ENCODE measurements around the gene GUCA2A. TPM values are rescaled to one million over a fixed set of nuclear protein-coding genes. Genes with fewer than 3 reads are reported as not detected.

The GUCA2A gene
- total RNA-seq, 1 experiment from 2014 or later = not detected

GRCh38 chr1:42184616-42185015 is 20.1 kb upstream of the GUCA2A start:
- DNase-seq = no peak
- Histone ChIP-seq H2BK5ac (ENCODE audit: insufficient read length, low read length) (no peak overlapping the region), H2BK20ac (ENCODE audit: low read depth, low read length, poor library complexity, severe bottlenecking) (no peak overlapping the region), H3K4me2 (ENCODE audit: insufficient read depth, insufficient read length, low read length) (no peak overlapping the region), H3K79me2 (ENCODE audit: insufficient read depth, low read length) (no peaks in the 10 kb centered on the region), H3K23ac (ENCODE audit: insufficient read length, low read depth, low read length) (no peak overlapping the region), H3K79me1 (ENCODE audit: insufficient read depth, low read depth, low read length, poor library complexity, severe bottlenecking) (no peaks in the 10 kb centered on the region), H2BK120ac (ENCODE audit: low read depth, low read length, poor library complexity, severe bottlenecking) (no peak overlapping the region), H2AFZ (ENCODE audit: low read length) (no peak overlapping the region), H4K8ac (replicated peaks; ENCODE audit: insufficient read length, low read depth, low read length) (no peak overlapping the region), H4K91ac (ENCODE audit: insufficient read length, low read depth, low read length) (no peak overlapping the region), H4K20me1 (ENCODE audit: control insufficient read depth, insufficient read depth, insufficient read length) (no peaks in the 10 kb centered on the region), H2BK12ac (ENCODE audit: insufficient read length, low read depth, low read length) (no peak overlapping the region), H3K23me2 (ENCODE audit: insufficient read length, low read depth, low read length, poor library complexity, severe bottlenecking) (no peaks in the 10 kb centered on the region), H3K4ac (ENCODE audit: low read depth, low read length) (no peak overlapping the region), H2AK5ac (ENCODE audit: insufficient read length, low read length) (no peak overlapping the region), H3K14ac (ENCODE audit: insufficient read depth, low read length) (no peak overlapping the region), H3K9ac (ENCODE audit: extremely low read depth, insufficient read length, low read length) (no peak overlapping the region), H2BK15ac (ENCODE audit: low read depth, low read length) (no peak overlapping the region), H3T11ph (ENCODE audit: low read length) (no peak overlapping the region), H3K4me1 (ENCODE audit: insufficient read depth, low read length) (no peaks in the 10 kb centered on the region), H3K27ac (ENCODE audit: insufficient read length, low read depth, low read length) (no peak overlapping the region), H3K18ac (ENCODE audit: insufficient read length, low read depth, low read length) (no peak overlapping the region), H3K9me3 (ENCODE audit: control insufficient read depth, low read depth, low read length) (no peaks in the 10 kb centered on the region), H3K27me3 (ENCODE audit: insufficient read depth, low read length) (no peaks in the 10 kb centered on the region; the same call in 1 of the 2 replicates), H3K56ac (ENCODE audit: insufficient read length, low read depth, low read length) (no peak overlapping the region), H4K5ac (ENCODE audit: insufficient read length, low read depth, low read length) (no peak overlapping the region)
- Mint-ChIP-seq H3K4me1 (no peaks in the 10 kb centered on the region), H3K36me3 (ENCODE audit: insufficient read depth in 1 of 3, low read depth in 3 of 3) (peaks cover 5 to 58% (median 19%) of the 10 kb centered on the region in 3 experiments; a peak in 5 of 7 replicates), H3K27me3 (ENCODE audit: low read depth) (no peaks in the 10 kb centered on the region), H3K27ac (0 out of 7 replicates have a peak overlapping the region, but pooled peaks of 1 of the 3 experiments have one; percentile 17), H3K4me3 (no peak overlapping the region), H3K9me3 (no peaks in the 10 kb centered on the region)
- WGBS (ENCODE audit: extremely low coverage, insufficient read length, low lambda C conversion rate) = no CpG with 5 or more reads among the region's 3 CpGs
- TF ChIP-seq CTCF (conservative IDR thresholded peaks at IDR 0.05) = no peak

Data from H9 (cell line).